Measurements from ENCODE around the gene MAMDC4.
"Not testable (repeated sequence)": the region's sequence is repeated elsewhere in the genome, so short reads cannot be mapped to it uniquely, and the experiment has no call there.

MAMDC4 gene

GRCh38 chr9:136825295-136826187, 26.6 kb upstream of the MAMDC4 start:
- no peak for DNase-seq (ENCODE audit: low read depth in 2 of 2)

GRCh38 chr9:136826188-136826541, 26.0 kb upstream of the MAMDC4 start:
- no peak for DNase-seq (ENCODE audit: low read depth in 2 of 2)

DNA sequence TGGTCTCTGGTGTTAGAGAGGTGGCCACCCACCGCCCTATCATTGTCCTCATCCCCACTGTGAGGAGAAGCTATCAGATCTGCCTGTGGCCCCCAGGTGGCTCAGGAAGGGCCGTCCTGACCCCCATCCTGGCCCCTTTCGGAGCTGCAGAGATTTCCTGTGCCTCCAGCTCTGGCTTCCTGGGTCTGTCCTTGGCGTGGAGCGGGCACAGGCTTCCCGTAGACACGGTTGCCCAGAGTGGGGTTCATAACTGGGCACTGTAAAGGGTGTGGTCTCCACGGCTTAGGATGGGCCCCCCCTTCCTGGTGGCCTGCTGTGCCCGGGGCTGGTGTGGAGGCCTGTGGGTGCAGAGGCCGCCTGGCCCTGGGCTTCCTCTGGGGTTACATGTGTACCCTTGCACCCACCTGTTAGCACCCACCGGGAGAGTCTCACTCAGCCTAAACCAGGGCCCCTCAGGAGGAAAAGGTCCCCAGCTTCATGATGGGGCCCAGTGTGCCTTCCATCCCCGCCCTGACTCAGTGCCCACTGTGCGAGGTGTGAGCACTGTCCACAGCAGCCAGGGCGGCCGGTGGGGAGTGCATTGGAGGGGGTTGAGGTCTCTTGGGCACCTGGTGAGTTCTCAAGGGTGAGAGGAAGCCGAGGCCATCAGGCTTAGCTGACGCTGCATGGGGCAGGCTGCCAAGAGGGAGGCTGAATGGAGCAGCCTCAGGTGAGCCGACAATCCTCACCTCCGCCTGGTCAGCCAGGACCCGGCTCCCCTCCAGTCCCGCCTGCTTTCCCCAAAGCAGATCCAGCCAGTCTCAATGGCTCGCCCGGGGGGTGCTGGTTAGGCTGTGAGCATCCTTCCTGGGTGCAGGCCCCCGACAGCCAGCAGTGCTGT, 25.2 kb upstream of the MAMDC4 start:
- DNase-seq (ENCODE audit: low read depth in 2 of 2), result no peak

DNA sequence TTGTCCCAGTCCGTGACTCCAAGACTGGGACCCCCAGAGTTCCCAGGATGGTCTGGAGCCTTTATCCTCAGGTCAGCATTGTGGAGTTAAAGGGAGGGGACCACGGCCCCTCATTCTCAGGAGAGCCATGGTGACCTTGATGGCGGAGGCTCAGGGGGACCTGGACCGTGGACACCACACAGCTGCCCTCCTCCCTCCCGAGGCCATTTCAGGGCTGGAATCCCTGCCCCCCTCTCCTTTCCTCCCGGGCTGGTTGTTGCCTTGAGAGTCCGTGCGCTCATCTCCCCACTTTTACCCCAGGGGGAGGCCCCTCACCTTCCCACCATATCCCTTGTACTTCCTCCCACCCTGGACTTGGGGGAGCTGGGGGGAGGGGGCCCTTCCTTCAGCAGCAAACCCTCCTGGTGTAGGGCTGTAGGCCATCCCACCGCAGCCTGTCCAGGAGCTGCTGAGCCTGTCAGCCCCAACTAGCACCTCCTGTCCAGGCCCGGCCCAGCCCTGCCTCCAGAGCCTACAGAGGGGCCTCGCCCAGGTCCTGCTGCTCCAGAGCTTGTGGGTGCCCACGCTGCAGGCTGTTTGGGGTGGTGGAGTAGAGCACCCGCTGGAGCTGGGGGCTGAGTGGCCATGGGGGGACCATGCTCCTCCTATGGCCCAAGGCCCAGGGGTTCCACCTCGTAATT, 24.2 kb upstream of the MAMDC4 start:
- DNase-seq (ENCODE audit: low read depth in 2 of 2), result no peak

DNA sequence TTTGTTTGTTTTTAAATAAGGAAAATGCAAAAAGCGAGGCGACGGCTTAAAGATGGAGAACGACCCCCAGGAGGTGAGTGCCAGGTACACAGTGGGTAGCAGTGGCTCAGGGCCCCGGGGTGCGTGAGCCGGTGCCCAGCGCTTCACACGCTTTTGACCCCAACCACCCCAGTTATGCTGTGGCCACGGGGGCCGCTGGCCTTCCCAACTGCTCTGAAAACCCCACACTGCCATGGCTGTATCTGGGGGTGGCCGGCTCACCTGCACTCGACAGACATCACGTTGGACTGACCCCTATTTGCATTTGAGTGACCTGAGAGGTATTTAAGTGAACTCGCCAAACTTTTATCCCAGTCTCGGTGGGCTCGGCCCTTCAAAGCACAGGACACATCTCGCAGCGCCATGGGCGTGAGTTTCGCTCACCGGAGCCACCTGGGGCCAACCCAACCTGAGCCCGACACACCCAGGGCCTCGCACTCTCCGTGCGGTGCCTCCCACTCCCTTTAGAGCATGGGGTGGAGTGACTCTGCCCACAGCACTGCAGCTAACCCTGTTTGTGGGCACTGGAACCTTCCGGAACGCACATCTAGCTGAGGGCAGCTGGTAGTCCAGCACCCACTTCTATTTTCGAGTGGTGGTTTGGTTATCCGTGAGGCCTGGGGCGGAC, 23.5 kb upstream of the MAMDC4 start:
- DNase-seq (ENCODE audit: low read depth in 2 of 2), result no peak

GRCh38 chr9:136829412-136829811, 22.7 kb upstream of the MAMDC4 start:
- DNase-seq (ENCODE audit: low read depth in 2 of 2), result no peak

- DNase-seq (ENCODE audit: low read depth in 2 of 2), result no peak
Observed at GRCh38 chr9:136829981-136830885, 21.9 kb upstream of the MAMDC4 start.

- no peak for DNase-seq (ENCODE audit: low read depth in 2 of 2)
Observed at GRCh38 chr9:136831002-136831719, 21.0 kb upstream of the MAMDC4 start.

- DNase-seq (ENCODE audit: low read depth in 2 of 2), result no peak
Observed at GRCh38 chr9:136831720-136832104, 20.4 kb upstream of the MAMDC4 start.

DNA sequence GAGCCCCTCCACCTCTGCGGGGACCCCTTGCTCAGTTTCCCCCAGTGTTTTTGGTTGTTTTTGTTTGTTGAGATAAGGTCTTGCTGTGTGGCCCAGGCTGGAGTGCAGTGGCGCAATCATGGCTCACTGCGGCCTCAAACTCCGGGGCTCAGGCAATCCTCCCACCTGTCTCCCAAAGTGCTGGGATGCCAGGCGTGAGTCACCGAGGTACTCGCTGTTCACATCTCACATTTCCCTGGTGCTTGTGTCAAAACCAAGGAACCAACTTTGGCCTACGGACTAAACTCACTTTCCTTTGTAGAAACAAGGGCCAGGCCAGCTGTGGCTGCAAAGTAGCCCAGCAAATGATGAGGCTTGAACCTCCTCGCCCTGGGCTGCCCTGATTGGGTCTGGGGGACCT, 19.6 kb upstream of the MAMDC4 start:
- DNase-seq (ENCODE audit: low read depth in 2 of 2), result no peak

DNA sequence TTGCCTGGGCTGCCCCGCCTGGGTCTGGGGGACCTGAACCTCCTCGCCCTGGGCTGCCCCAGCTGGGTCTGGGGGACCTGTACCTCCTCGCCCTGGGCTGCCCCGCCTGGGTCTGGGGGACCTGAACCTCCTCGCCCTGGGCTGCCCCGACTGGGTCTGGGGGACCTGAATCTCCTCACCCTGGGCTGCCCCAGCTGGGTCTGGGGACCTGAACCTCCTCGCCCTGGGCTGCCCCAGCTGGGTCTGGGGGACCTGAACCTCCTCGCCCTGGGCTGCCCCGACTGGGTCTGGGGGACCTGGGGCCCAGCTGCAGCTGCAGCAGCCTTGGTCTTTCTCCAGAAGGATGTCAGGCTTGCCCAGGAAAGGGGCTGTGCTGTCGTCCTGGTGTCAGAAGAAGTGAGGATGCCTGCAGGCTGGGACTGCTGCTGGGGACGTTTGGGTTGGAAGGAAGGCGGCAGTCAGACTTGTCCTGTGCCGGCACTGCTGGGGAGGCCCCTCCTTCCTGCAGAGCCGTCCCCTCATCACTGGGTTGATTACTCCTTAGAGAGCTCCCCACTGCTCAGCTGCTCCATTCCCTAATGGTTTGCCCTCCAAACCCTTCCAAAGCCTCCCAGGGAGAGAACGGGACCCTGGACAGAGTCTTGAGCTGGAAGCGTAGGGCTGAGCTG, 18.6 kb upstream of the MAMDC4 start:
- not testable (repeated sequence) for DNase-seq (ENCODE audit: low read depth in 2 of 2)

- no peak for DNase-seq (ENCODE audit: low read depth in 2 of 2)
Observed at GRCh38 chr9:136835162-136835931, 16.8 kb upstream of the MAMDC4 start.

GRCh38 chr9:136835932-136836904, 15.9 kb upstream of the MAMDC4 start:
- no peak for DNase-seq (ENCODE audit: low read depth in 2 of 2)

DNA sequence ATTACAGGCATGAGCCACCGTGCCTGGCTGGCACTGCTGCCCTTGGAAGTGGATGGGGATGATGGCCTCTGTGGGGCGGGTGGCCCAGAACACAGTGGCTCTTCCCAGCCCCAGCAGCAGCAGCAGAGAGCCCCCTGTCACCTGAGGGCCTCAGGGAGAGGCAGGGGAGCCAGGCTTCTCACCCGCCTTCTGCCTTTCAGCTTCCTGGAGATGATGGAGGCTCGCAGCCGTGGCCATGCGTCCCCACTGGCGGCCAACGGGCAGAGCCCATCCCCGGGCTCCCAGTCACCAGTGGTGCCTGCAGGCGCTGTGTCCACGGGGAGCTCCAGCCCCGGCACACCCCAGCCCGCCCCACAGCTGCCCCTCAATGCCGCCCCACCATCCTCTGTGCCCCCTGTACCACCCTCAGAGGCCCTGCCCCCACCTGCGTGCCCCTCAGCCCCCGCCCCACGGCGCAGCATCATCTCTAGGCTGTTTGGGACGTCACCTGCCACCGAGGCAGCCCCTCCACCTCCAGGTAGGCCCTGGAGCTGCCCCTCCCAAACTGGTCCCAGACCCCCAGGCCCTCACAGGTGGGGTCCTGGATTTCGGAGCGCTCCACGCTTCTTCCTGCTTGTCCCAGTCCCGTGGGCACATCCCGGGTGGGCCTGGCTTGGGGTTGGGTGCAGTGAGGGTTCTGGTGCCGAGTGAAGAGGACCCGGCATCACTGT, 14.8 kb upstream of the MAMDC4 start:
- no peak for DNase-seq (ENCODE audit: low read depth in 2 of 2)

GRCh38 chr9:136837856-136838277, 14.3 kb upstream of the MAMDC4 start:
- DNase-seq (ENCODE audit: low read depth in 2 of 2), result not testable (repeated sequence)

DNA sequence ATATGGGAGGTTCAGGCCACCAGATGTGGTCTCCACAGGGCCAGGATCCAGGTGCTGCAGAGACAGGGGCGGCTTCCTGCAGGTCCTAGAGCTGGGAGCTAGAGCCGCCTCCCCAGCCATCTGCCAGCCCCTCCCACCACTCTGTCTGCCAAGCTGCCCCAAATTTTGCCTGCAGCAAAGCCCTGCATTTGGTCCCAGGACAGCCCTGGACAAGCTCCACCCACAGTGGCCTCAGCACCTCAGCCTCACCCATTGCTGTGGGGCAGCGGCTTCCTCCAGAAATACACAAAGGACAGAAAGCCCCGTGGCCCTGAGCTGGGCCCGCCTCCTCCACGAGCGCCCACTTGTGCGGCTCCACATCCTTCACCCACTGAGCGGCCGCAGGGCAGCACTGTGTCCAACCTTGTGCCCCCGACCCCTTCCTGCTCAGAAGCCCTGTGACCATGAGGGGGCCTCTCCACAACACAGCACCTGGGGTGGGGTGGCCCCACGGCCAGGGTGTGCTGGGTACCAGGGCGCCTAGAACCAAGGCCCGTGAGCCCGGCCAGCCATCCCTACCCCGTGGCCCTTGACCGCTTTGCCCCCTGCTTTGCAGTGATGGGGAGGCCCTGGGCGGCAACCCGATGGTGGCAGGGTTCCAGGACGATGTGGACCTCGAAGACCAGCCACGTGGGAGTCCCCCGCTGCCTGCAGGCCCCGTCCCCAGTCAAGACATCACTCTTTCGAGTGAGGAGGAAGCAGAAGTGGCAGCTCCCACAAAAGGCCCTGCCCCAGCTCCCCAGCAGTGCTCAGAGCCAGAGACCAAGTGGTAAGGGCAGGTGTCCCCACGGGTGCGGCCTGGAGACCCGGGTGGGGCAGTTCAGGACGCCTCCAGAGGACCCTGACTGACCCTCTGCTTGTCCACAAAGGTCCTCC, 13.6 kb upstream of the MAMDC4 start:
- no peak for DNase-seq (ENCODE audit: low read depth in 2 of 2)
